Peyer's patch (tissue), 4 donors: ENCODE measurements around the gene MBL2. TPM values are rescaled to one million over a fixed set of nuclear protein-coding genes. Genes with fewer than 3 reads are reported as not detected.

Experiments used
- DNase-seq, 3 donors: peaks; one replicate each; pipeline ENCODE4 v3.0.0-alpha.2; 2017 to 2019
- H3K27ac ChIP-seq, 4 donors: fragments of 200-600 bp; sonication (generic); one replicate each; pipeline ENCODE4 v1.5.1; 2016 to 2019
- H3K27me3 ChIP-seq, 2 donors: fragments of 200-600 bp; sonication (generic); one replicate each; pipeline ENCODE4 v1.5.1; 2019
- H3K36me3 ChIP-seq, 3 donors: fragments of 200-600 bp; sonication (generic); one replicate each; pipeline ENCODE4 v1.5.1; 2016 to 2019
- H3K4me1 ChIP-seq, 4 donors: fragments of 200-600 bp; sonication (generic); one replicate each; pipeline ENCODE4 v1.5.1; 2016 to 2019
- H3K4me3 ChIP-seq, 4 donors: fragments of 200-600 bp; sonication (generic); 1 replicate in 3 of 4; 2 replicates in 1 of 4; pipeline ENCODE4 v1.5.1; 2016 to 2019; ENCODE audit warnings: mild to moderate bottlenecking in 1 of 4
- H3K9me3 ChIP-seq, 4 donors: fragments of 200-600 bp; sonication (generic); one replicate each; pipeline ENCODE4 v1.5.1; 2016 to 2019; ENCODE audit warnings: mild to moderate bottlenecking in 1 of 4
- POLR2A ChIP-seq, 2 donors: fragments of 450-650 bp; IDR thresholded peaks; one replicate each; pipeline ENCODE4 v1.5.1; 2017; ENCODE audit warnings: antibody characterized with exemption in 2 of 2, mild to moderate bottlenecking in 2 of 2, moderate library complexity in 2 of 2
- total RNA-seq, 4 donors: library from RNA; depleted of rRNA; stranded (reverse); fragments of >200 nt; gene quantifications; one replicate each; pipeline ENCODE4 v1.1.0, GENCODE V29; 2016
- TF ChIP-seq, protein P1 (sequence below), 6 experiments: fragments of 450-650 bp in 4 of 6; fragments of 200-600 bp in 2 of 6; sonication (generic) in 1 of 6; IDR thresholded peaks; one replicate each; pipeline ENCODE4 v1.5.1; 2017 to 2019; ENCODE audit warnings: antibody characterized with exemption in 6 of 6, mild to moderate bottlenecking in 3 of 6, moderate library complexity in 1 of 6

Gene MBL2
- total RNA-seq, 4 donors from 2014 or later, result not detected

DNA sequence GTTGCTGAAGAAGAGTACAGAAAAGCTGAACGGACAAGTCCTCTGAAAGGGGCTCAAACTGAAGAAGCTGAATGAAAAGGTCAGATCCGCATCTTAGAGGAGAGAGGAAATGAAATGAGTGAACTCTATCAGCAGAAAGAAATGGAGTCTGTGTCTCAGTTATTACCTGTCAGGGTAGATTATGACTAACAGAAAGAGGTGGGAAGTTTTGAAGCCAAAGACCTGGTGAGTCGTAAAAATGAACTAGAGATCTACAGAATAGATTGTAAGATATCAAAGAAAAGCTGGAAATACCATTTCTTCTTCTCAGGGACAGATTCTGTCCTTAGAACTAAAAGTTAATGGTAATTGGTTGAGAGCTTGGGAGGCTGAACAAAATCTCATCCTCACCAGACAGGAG, 11.1 kb upstream of the MBL2 start:
- no peaks in the 10 kb centered on the region for H3K36me3 ChIP-seq
- DNase-seq, result no peak
- no peaks in the 10 kb centered on the region for H3K27me3 ChIP-seq
- H3K4me1 ChIP-seq, result no peaks in the 10 kb centered on the region
- no peak overlapping the region for H3K27ac ChIP-seq
- TF ChIP-seq, protein P1, sequence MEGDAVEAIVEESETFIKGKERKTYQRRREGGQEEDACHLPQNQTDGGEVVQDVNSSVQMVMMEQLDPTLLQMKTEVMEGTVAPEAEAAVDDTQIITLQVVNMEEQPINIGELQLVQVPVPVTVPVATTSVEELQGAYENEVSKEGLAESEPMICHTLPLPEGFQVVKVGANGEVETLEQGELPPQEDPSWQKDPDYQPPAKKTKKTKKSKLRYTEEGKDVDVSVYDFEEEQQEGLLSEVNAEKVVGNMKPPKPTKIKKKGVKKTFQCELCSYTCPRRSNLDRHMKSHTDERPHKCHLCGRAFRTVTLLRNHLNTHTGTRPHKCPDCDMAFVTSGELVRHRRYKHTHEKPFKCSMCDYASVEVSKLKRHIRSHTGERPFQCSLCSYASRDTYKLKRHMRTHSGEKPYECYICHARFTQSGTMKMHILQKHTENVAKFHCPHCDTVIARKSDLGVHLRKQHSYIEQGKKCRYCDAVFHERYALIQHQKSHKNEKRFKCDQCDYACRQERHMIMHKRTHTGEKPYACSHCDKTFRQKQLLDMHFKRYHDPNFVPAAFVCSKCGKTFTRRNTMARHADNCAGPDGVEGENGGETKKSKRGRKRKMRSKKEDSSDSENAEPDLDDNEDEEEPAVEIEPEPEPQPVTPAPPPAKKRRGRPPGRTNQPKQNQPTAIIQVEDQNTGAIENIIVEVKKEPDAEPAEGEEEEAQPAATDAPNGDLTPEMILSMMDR (IDR thresholded peaks at IDR 0.05), result no peak
- no peak for TF ChIP-seq POLR2A (IDR thresholded peaks at IDR 0.05)
- no peak overlapping the region for H3K4me3 ChIP-seq
- H3K9me3 ChIP-seq, result no peaks in the 10 kb centered on the region

DNA sequence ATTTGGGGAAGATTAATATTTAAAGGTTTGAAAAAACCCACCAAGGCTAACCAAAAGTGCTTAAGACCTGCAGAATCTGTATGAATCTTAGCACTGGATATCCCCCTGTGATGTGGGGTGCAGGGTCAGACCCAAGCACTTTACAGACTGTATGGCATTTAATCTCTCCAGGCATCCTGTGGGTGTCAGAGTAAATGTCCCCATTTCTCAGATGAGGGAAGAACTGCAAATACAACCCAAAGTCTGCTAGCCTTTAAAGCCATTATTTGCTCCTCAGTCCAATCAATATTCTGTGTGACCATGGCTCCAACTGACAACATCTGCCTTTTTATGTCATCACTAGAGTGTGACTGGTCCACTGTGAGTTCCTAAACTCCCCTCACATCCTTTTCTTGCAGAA, 10.0 kb upstream of the MBL2 start:
- Histone ChIP-seq H3K36me3 (no peaks in the 10 kb centered on the region), H3K27me3 (no peaks in the 10 kb centered on the region), H3K4me3 (no peak overlapping the region), H3K4me1 (no peaks in the 10 kb centered on the region), H3K9me3 (no peaks in the 10 kb centered on the region), H3K27ac (no peak overlapping the region)
- TF ChIP-seq POLR2A (IDR thresholded peaks at IDR 0.05), result no peak
- TF ChIP-seq, protein P1 (IDR thresholded peaks at IDR 0.05), result no peak
- no peak for DNase-seq

GRCh38 chr10:52780391-52781155, 8.0 kb upstream of the MBL2 start:
- H3K9me3 ChIP-seq, result no peaks in the 10 kb centered on the region
- H3K4me3 ChIP-seq, result no peak overlapping the region
- no peak for DNase-seq
- H3K27ac ChIP-seq, result no peak overlapping the region
- H3K36me3 ChIP-seq, result no peaks in the 10 kb centered on the region
- no peaks in the 10 kb centered on the region for H3K4me1 ChIP-seq
- TF ChIP-seq, protein P1 (IDR thresholded peaks at IDR 0.05), result no peak
- no peak for TF ChIP-seq POLR2A (IDR thresholded peaks at IDR 0.05)
- no peaks in the 10 kb centered on the region for H3K27me3 ChIP-seq

DNA sequence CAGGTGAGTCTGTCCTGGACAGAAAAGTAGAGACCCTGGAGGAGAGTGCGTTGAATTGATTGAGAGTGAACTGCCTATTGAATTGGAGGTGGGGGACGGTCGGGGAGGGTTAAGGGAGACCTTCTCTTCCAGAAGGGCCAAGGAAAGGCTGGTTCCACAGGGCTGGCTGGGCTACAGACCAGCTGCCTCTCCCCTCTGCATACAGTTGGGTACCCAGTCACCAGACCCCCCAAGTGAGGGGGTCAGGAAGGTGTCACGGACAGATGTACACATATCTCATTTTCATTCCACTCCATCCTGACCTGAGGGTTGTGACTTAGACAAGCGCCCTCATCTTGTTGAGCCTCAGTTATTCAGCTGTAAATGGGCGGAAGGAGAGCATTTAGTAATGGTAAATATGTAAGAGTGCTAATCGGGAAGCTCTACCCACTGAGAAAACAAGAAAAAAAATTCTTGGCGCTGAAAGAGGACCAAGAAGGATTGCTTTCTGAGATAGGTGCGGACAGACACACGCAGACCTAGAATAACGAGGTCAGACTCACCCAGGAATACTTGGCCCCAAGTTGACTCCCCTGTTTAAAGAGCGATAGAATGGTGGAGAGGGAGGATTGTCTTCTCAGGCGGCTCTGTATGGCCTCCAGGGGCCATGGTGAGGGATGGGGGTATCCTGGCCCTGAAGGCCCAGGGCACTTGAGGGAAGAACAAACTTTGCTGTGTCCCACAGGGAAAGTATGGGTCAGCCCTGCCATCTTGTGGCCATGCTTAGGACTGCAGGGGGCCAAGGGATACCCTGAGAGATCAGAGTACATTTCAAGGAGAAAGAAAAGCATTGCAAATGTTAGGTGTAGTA, 7.2 kb upstream of the MBL2 start:
- peak in 2 of 3 donors; percentile 71 to 78 for DNase-seq
- Histone ChIP-seq H3K36me3 (no peaks in the 10 kb centered on the region), H3K4me1 (no peaks in the 10 kb centered on the region), H3K9me3 (no peaks in the 10 kb centered on the region), H3K27ac (no peak overlapping the region), H3K4me3 (no peak overlapping the region), H3K27me3 (no peaks in the 10 kb centered on the region)
- TF ChIP-seq, protein P1 (IDR thresholded peaks at IDR 0.05), result peak in 4 of 6 experiments; percentile 56 to 82 (median 78)
- TF ChIP-seq POLR2A (IDR thresholded peaks at IDR 0.05), result no peak

- no peaks in the 10 kb centered on the region for H3K27me3 ChIP-seq
- H3K27ac ChIP-seq, result no peak overlapping the region
- H3K4me1 ChIP-seq, result no peaks in the 10 kb centered on the region
- DNase-seq, result no peak
- no peak overlapping the region for H3K4me3 ChIP-seq
- no peaks in the 10 kb centered on the region for H3K9me3 ChIP-seq
- no peaks in the 10 kb centered on the region for H3K36me3 ChIP-seq
- TF ChIP-seq, protein P1 (IDR thresholded peaks at IDR 0.05), result peak in 1 of 6 experiments; percentile 12
- no peak for TF ChIP-seq POLR2A (IDR thresholded peaks at IDR 0.05)
Observed at GRCh38 chr10:52778511-52779392, 6.2 kb upstream of the MBL2 start.
